Endothelial cell of umbilical vein (primary cell): ENCODE measurements around the gene MTFR1L. TPM values are rescaled to one million over a fixed set of nuclear protein-coding genes. Genes with fewer than 3 reads are reported as not detected.

Experiments used
- BruUV-seq: library from RNA; stranded (reverse); fragments of 400-500 nt; replicated peaks from 2 replicates; lab custom pipeline; 2021; lab: Mats Ljungman, UMichigan
- CTCF ChIA-PET: fragments of 300-600, 350-600 bp; sonication (Branson Sonifier 250); formaldehyde crosslinking; loops from one replicate; lab custom pipeline; 2021; ENCODE audit warnings: antibody characterized with exemption, inconsistent platforms; lab: Charles Lee
- POLR2A ChIA-PET: fragments of 300-600, 350-600 bp; sonication (Branson Sonifier 250); formaldehyde crosslinking; loops from one replicate; lab custom pipeline; 2021; ENCODE audit warnings: antibody characterized with exemption, inconsistent platforms; lab: Charles Lee
- DNase-seq: peaks from one replicate; pipeline ENCODE4 v3.0.0-alpha.2; 2011; ENCODE audit warnings: low read depth, low spot score
- FAIRE-seq: peaks from 2 replicates; lab custom pipeline; 2011; peaks lifted over from hg19 to GRCh38; lab: Jason Lieb, UNC
- H2AFZ ChIP-seq: 2 replicates; pipeline ENCODE4 v1.6.0; 2012; ENCODE audit warnings: low read depth, low read length, control low read depth, inconsistent platforms
- H3K27ac ChIP-seq: 2 replicates; pipeline ENCODE4 v1.5.1; 2011; ENCODE audit warnings: low read depth, mild to moderate bottlenecking, control low read depth, low read length, moderate library complexity; ENCODE audit not compliant: insufficient read depth
- H3K27me3 ChIP-seq, 2 experiments: 2 replicates each; pipeline versions ENCODE4 v1.6.0 to v1.6.1; 2011; ENCODE audit warnings: low read length in 2 of 2, mixed read lengths in 1 of 2; ENCODE audit not compliant: control insufficient read depth in 2 of 2, insufficient read depth in 2 of 2
- H3K36me3 ChIP-seq, 2 experiments: 2 replicates in 1 of 2; 3 replicates in 1 of 2; pipeline ENCODE4 v1.5.1; 2011; ENCODE audit warnings: low read length in 2 of 2, mild to moderate bottlenecking in 1 of 2, moderate library complexity in 1 of 2; ENCODE audit not compliant: control insufficient read depth in 2 of 2, insufficient read depth in 2 of 2; ENCODE audit errors: extremely low read depth in 1 of 2
- H3K4me1 ChIP-seq: 3 replicates; pipeline ENCODE4 v1.5.1; 2011; ENCODE audit warnings: mild to moderate bottlenecking, low read length; ENCODE audit not compliant: control insufficient read depth, insufficient read depth; ENCODE audit errors: extremely low read depth
- H3K4me2 ChIP-seq: 2 replicates; pipeline ENCODE4 v1.6.1; 2011; ENCODE audit warnings: low read length, control low read depth, mixed read lengths; ENCODE audit not compliant: insufficient read depth
- H3K4me3 ChIP-seq, 3 experiments: fragments of 200-600 bp in 1 of 3; sonication (generic), shearing (Covaris generic) in 1 of 3; replicated peaks in 1 of 3; 2 replicates each; pipeline ENCODE4 v1.5.1; 2011 to 2016; ENCODE audit warnings: control low read depth in 3 of 3, low read length in 3 of 3, mild to moderate bottlenecking in 2 of 3, inconsistent platforms in 1 of 3, low read depth in 1 of 3, moderate library complexity in 1 of 3; ENCODE audit not compliant: insufficient read depth in 1 of 3
- H3K79me2 ChIP-seq: 2 replicates; pipeline ENCODE4 v1.6.0; 2012; ENCODE audit warnings: low read length, inconsistent platforms; ENCODE audit not compliant: control insufficient read depth, insufficient read depth
- H3K9ac ChIP-seq: replicated peaks from 2 replicates; pipeline ENCODE3; 2011; ENCODE audit warnings: low read length, control low read depth; ENCODE audit not compliant: insufficient read depth; ENCODE audit errors: extremely low read depth
- H3K9me1 ChIP-seq: replicated peaks from 3 replicates; pipeline ENCODE4 v1.6.0; 2011; ENCODE audit warnings: mild to moderate bottlenecking, low read length; ENCODE audit not compliant: control insufficient read depth, insufficient read depth; ENCODE audit errors: extremely low read depth
- H3K9me3 ChIP-seq: replicated peaks from 2 replicates; pipeline ENCODE4 v1.5.1; 2012; ENCODE audit warnings: low read length, inconsistent platforms; ENCODE audit not compliant: control insufficient read depth, insufficient read depth
- H4K20me1 ChIP-seq: replicated peaks from 2 replicates; pipeline ENCODE3; 2011; ENCODE audit warnings: mild to moderate bottlenecking, low read length; ENCODE audit not compliant: control insufficient read depth, insufficient read depth; ENCODE audit errors: extremely low read depth
- EZH2 ChIP-seq: IDR thresholded peaks from 2 replicates; pipeline ENCODE4 v1.6.1; 2012; ENCODE audit warnings: borderline replicate concordance, low read depth, mild to moderate bottlenecking, moderate library complexity, low read length, inconsistent platforms; ENCODE audit not compliant: severe bottlenecking
- GATA2 ChIP-seq: IDR thresholded peaks from 2 replicates; pipeline ENCODE4 v1.7.0; 2011; ENCODE audit warnings: low read depth, mild to moderate bottlenecking, moderate library complexity, mixed read lengths, low read length; ENCODE audit not compliant: insufficient read length, insufficient read depth
- MYC ChIP-seq: IDR thresholded peaks from one replicate; pipeline ENCODE4 v1.6.1; 2011; ENCODE audit warnings: mild to moderate bottlenecking, low read depth, low read length
- POLR2A ChIP-seq: IDR thresholded peaks from 2 replicates; pipeline ENCODE4 v1.6.1; 2012; ENCODE audit warnings: low read depth, mild to moderate bottlenecking, control low read depth, low read length
- POLR2AphosphoS5 ChIP-seq: IDR thresholded peaks from 2 replicates; pipeline ENCODE4 v1.6.1; 2012; ENCODE audit warnings: low read depth, mild to moderate bottlenecking, control low read depth, low read length, moderate library complexity; ENCODE audit not compliant: insufficient read depth
- dilution Hi-C: fragments of 300-500 bp; cut with MboI; formaldehyde crosslinking; loops from one replicate; pipeline ENCODE4 v1.15.0; 2019; ENCODE audit warnings: low sequenced_read_pairs; ENCODE audit not compliant: extremely low pct_ligation_motif_present
- intact Hi-C: fragments of 100-400 bp; cut with micrococcal nuclease; formaldehyde crosslinking; loops from one replicate; pipeline ENCODE4 v1.10.0; 2022
- polyA plus RNA-seq, 4 experiments: library from polyadenylated mRNA; depleted of rRNA in 3 of 4; stranded (reverse) in 3 of 4; unstranded in 1 of 4; fragments of >200 nt; gene quantifications; 2 replicates each; pipeline versions ENCODE4 v1.2.1 to v1.2.3, GENCODE V29; 2011 to 2012; ENCODE audit warnings: missing spikeins in 1 of 4
- total RNA-seq: library from RNA; stranded (reverse); gene quantifications from 2 replicates; pipeline ENCODE4 v1.2.3, GENCODE V29; 2021
- TF ChIP-seq, protein P1 (sequence below): IDR thresholded peaks from 2 replicates; pipeline ENCODE4 v1.6.1; 2011; ENCODE audit not compliant: insufficient read depth, insufficient read length
- TF ChIP-seq, protein P2 (sequence below), 2 donors: IDR thresholded peaks; 1 replicate in 1 of 2; 2 replicates in 1 of 2; pipeline ENCODE4 v1.5.1; 2011; ENCODE audit warnings: low read length in 2 of 2, mild to moderate bottlenecking in 2 of 2, moderate library complexity in 2 of 2, control low read depth in 1 of 2, inconsistent platforms in 1 of 2, low read depth in 1 of 2; ENCODE audit not compliant: insufficient read depth in 1 of 2; ENCODE audit errors: extremely low read depth in 1 of 2

The MTFR1L gene
- total and polyA plus RNA-seq, 2 donors (not counting 3 experiments of a cell fraction or from before 2014, with no cell fraction given) = 34.8 to 45.5 TPM

GRCh38 chr1:25863486-25864262, 43.9 kb downstream of the MTFR1L start:
- no TSS peak for BruUV-seq
- intact Hi-C loops (no loop called here), dilution Hi-C loops (no loop called here)
- Histone ChIP-seq H3K27me3 (no peaks in the 10 kb centered on the region), H3K9me3 (no peaks in the 10 kb centered on the region), H3K79me2 (peaks cover 4% of the 10 kb centered on the region), H3K9ac (no peak overlapping the region), H2AFZ (no peak overlapping the region), H3K27ac (no peak overlapping the region), H3K4me3 (no peak overlapping the region), H3K36me3 (peaks cover 0 to 7% of the 10 kb centered on the region in 2 experiments), H3K4me2 (no peak overlapping the region), H3K4me1 (peaks cover 17% of the 10 kb centered on the region), H4K20me1 (no peaks in the 10 kb centered on the region), H3K9me1 (no peaks in the 10 kb centered on the region)
- DNase-seq (no peak), FAIRE-seq (no peak)
- ChIA-PET CTCF (no interaction called here), POLR2A (no interaction called here)
- TF ChIP-seq EZH2 (no peak), POLR2AphosphoS5 (no peak), MYC (no peak), GATA2 (no peak), POLR2A (no peak)
- TF ChIP-seq, protein P1, sequence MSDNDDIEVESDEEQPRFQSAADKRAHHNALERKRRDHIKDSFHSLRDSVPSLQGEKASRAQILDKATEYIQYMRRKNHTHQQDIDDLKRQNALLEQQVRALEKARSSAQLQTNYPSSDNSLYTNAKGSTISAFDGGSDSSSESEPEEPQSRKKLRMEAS = no peak
- TF ChIP-seq, protein P2, sequence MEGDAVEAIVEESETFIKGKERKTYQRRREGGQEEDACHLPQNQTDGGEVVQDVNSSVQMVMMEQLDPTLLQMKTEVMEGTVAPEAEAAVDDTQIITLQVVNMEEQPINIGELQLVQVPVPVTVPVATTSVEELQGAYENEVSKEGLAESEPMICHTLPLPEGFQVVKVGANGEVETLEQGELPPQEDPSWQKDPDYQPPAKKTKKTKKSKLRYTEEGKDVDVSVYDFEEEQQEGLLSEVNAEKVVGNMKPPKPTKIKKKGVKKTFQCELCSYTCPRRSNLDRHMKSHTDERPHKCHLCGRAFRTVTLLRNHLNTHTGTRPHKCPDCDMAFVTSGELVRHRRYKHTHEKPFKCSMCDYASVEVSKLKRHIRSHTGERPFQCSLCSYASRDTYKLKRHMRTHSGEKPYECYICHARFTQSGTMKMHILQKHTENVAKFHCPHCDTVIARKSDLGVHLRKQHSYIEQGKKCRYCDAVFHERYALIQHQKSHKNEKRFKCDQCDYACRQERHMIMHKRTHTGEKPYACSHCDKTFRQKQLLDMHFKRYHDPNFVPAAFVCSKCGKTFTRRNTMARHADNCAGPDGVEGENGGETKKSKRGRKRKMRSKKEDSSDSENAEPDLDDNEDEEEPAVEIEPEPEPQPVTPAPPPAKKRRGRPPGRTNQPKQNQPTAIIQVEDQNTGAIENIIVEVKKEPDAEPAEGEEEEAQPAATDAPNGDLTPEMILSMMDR (IDR thresholded peaks at IDR 0.05; ENCODE audit: extremely low read depth in 1 of 2, insufficient read depth in 1 of 2, low read depth in 1 of 2, low read length in 2 of 2) = no peak
